Measurements from ENCODE around the gene JADE3.

Gene JADE3

GRCh38 chrX:47047989-47048388 is 135.8 kb downstream of the JADE3 start:
- Mint-ChIP-seq H3K27ac (no peak overlapping the region), H3K4me3 (no peak overlapping the region), H3K9me3 (ENCODE audit: low read depth) (peaks cover 13% of the 10 kb centered on the region), H3K27me3 (no peaks in the 10 kb centered on the region), H3K36me3 (peaks cover 12% of the 10 kb centered on the region), H3K4me1 (ENCODE audit: low read depth) (no peaks in the 10 kb centered on the region)

- Mint-ChIP-seq H3K4me1 (ENCODE audit: low read depth) (no peaks in the 10 kb centered on the region), H3K36me3 (no peaks in the 10 kb centered on the region), H3K27me3 (no peaks in the 10 kb centered on the region), H3K9me3 (ENCODE audit: low read depth) (no peaks in the 10 kb centered on the region), H3K4me3 (no peak overlapping the region), H3K27ac (no peak overlapping the region)
Observed at GRCh38 chrX:47059142-47059874, 147.1 kb downstream of the JADE3 start.

- H3K4me3 Mint-ChIP-seq, result no peak overlapping the region
- H3K27ac Mint-ChIP-seq, result no peak overlapping the region
- no peaks in the 10 kb centered on the region for H3K36me3 Mint-ChIP-seq
- H3K9me3 Mint-ChIP-seq (ENCODE audit: low read depth), result no peaks in the 10 kb centered on the region
- H3K4me1 Mint-ChIP-seq (ENCODE audit: low read depth), result no peaks in the 10 kb centered on the region
- no peaks in the 10 kb centered on the region for H3K27me3 Mint-ChIP-seq
Observed at GRCh38 chrX:47060708-47061107, 148.5 kb downstream of the JADE3 start.

- Mint-ChIP-seq H3K27me3 (no peaks in the 10 kb centered on the region), H3K4me1 (ENCODE audit: low read depth) (no peaks in the 10 kb centered on the region), H3K36me3 (no peaks in the 10 kb centered on the region), H3K9me3 (ENCODE audit: low read depth) (no peaks in the 10 kb centered on the region), H3K4me3 (no peak overlapping the region), H3K27ac (no peak overlapping the region)
Observed at GRCh38 chrX:47061238-47061919, 149.2 kb downstream of the JADE3 start.

GRCh38 chrX:47063179-47063578 is 151.0 kb downstream of the JADE3 start:
- Mint-ChIP-seq H3K4me3 (no peak overlapping the region), H3K4me1 (ENCODE audit: low read depth) (no peaks in the 10 kb centered on the region), H3K9me3 (ENCODE audit: low read depth) (no peaks in the 10 kb centered on the region), H3K27ac (no peak overlapping the region), H3K36me3 (no peaks in the 10 kb centered on the region), H3K27me3 (no peaks in the 10 kb centered on the region)

- Mint-ChIP-seq H3K27ac (no peak overlapping the region), H3K36me3 (no peaks in the 10 kb centered on the region), H3K4me3 (no peak overlapping the region), H3K4me1 (ENCODE audit: low read depth) (no peaks in the 10 kb centered on the region), H3K27me3 (no peaks in the 10 kb centered on the region), H3K9me3 (ENCODE audit: low read depth) (no peaks in the 10 kb centered on the region)
Observed at GRCh38 chrX:47068214-47068613, 156.0 kb downstream of the JADE3 start.

GRCh38 chrX:47068720-47069119 is 156.5 kb downstream of the JADE3 start:
- Mint-ChIP-seq H3K36me3 (no peaks in the 10 kb centered on the region), H3K4me1 (ENCODE audit: low read depth) (no peaks in the 10 kb centered on the region), H3K27ac (no peak overlapping the region), H3K9me3 (ENCODE audit: low read depth) (no peaks in the 10 kb centered on the region), H3K4me3 (no peak overlapping the region), H3K27me3 (no peaks in the 10 kb centered on the region)

GRCh38 chrX:47078129-47079043 is 166.2 kb downstream of the JADE3 start, which contains the start of gene RGN:
Gene RGN (plus strand): TSS chrX:47078443. CDS start chrX:47081145, 2,702 bp downstream.
- Mint-ChIP-seq H3K27ac (no peak within 1 kb of the TSS), H3K4me1 (ENCODE audit: low read depth) (no peaks in the 10 kb centered on the region), H3K27me3 (no peaks in the 10 kb centered on the region), H3K4me3 (no peak within 1 kb of the TSS), H3K9me3 (ENCODE audit: low read depth) (no peaks in the 10 kb centered on the region), H3K36me3 (no peaks in the 10 kb centered on the region)

GRCh38 chrX:47080215-47080914 is 168.1 kb downstream of the JADE3 start:
- Mint-ChIP-seq H3K4me1 (ENCODE audit: low read depth) (no peaks in the 10 kb centered on the region), H3K36me3 (no peaks in the 10 kb centered on the region), H3K9me3 (ENCODE audit: low read depth) (no peaks in the 10 kb centered on the region), H3K4me3 (no peak overlapping the region), H3K27me3 (no peaks in the 10 kb centered on the region), H3K27ac (no peak overlapping the region)

- Mint-ChIP-seq H3K4me3 (no peak overlapping the region), H3K4me1 (ENCODE audit: low read depth) (no peaks in the 10 kb centered on the region), H3K9me3 (ENCODE audit: low read depth) (no peaks in the 10 kb centered on the region), H3K36me3 (no peaks in the 10 kb centered on the region), H3K27ac (no peak overlapping the region), H3K27me3 (no peaks in the 10 kb centered on the region)
Observed at GRCh38 chrX:47080915-47081236, 168.7 kb downstream of the JADE3 start.

DNA sequence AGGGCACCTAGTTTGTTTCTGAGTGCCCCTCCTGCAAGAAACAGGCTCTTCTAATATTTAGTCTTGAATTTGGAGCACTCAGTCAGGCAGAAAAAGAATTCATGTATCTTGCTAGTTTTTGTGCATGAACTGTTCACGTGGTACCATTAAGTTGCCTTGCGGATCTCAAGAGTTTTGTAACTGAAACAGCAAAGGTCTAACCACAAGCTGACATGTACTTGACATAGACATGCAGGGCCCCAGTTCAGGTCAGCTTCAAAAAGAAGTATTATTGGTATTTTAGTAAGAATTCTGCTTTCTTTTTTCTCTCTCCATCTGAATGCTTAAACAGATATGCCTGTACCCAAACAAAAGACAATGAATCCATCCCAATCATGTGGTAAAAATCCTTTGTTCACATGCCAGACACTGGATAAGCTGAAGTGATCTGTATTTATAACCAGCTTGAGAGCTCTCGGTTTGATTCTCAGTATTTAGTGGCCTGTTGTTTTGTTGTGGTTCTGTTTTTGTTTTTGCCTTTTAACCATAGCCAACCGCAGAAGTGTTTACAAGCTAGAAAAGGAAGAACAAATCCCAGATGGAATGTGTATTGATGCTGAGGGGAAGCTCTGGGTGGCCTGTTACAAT is 179.0 kb downstream of the JADE3 start:
- Mint-ChIP-seq H3K4me1 (ENCODE audit: low read depth) (peaks cover 6% of the 10 kb centered on the region), H3K27me3 (no peaks in the 10 kb centered on the region), H3K9me3 (ENCODE audit: low read depth) (no peaks in the 10 kb centered on the region), H3K4me3 (no peak overlapping the region), H3K36me3 (no peaks in the 10 kb centered on the region), H3K27ac (peak overlapping the region; percentile 50)

DNA sequence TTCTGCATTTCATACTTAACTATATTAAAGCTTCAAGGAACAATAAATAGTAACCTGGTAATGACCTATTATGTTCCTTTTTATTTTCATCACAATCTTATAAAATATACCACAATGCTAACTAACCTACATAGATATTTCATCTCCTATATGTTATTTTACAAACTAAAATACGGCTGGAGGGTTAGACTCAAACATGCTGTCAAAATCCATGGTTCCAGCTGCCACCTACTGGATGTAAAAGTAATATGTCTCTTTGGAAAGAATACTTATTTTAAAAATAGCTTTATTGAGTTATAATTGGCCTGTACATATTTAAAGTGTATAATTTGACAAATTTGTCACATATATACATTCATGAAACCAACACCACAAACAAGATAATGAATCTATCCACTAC is 181.0 kb downstream of the JADE3 start:
- Mint-ChIP-seq H3K9me3 (ENCODE audit: low read depth) (no peaks in the 10 kb centered on the region), H3K4me3 (no peak overlapping the region), H3K27me3 (no peaks in the 10 kb centered on the region), H3K4me1 (ENCODE audit: low read depth) (peaks cover 6% of the 10 kb centered on the region), H3K36me3 (no peaks in the 10 kb centered on the region), H3K27ac (no peak overlapping the region)

- H3K9me3 Mint-ChIP-seq (ENCODE audit: low read depth), result no peaks in the 10 kb centered on the region
- peaks cover 6% of the 10 kb centered on the region for H3K4me1 Mint-ChIP-seq (ENCODE audit: low read depth)
- no peaks in the 10 kb centered on the region for H3K27me3 Mint-ChIP-seq
- no peak overlapping the region for H3K27ac Mint-ChIP-seq
- no peaks in the 10 kb centered on the region for H3K36me3 Mint-ChIP-seq
- no peak overlapping the region for H3K4me3 Mint-ChIP-seq
Observed at GRCh38 chrX:47093860-47094259, 181.6 kb downstream of the JADE3 start.

GRCh38 chrX:47097018-47097417 is 184.8 kb downstream of the JADE3 start:
- Mint-ChIP-seq H3K4me3 (no peak overlapping the region), H3K27me3 (no peaks in the 10 kb centered on the region), H3K4me1 (ENCODE audit: low read depth) (no peaks in the 10 kb centered on the region), H3K36me3 (no peaks in the 10 kb centered on the region), H3K9me3 (ENCODE audit: low read depth) (no peaks in the 10 kb centered on the region), H3K27ac (no peak overlapping the region)
